Endothelial cell of umbilical vein (primary cell): ENCODE results near the gene ZIC5. TPM values are rescaled to one million over a fixed set of nuclear protein-coding genes. Genes with fewer than 3 reads are reported as not detected.

Experiments used
- BruUV-seq: library from RNA; stranded (reverse); fragments of 400-500 nt; replicated peaks from 2 replicates; lab custom pipeline; 2021; lab: Mats Ljungman, UMichigan
- CTCF ChIA-PET: fragments of 300-600, 350-600 bp; sonication (Branson Sonifier 250); formaldehyde crosslinking; loops from one replicate; lab custom pipeline; 2021; ENCODE audit warnings: antibody characterized with exemption, inconsistent platforms; lab: Charles Lee
- POLR2A ChIA-PET: fragments of 300-600, 350-600 bp; sonication (Branson Sonifier 250); formaldehyde crosslinking; loops from one replicate; lab custom pipeline; 2021; ENCODE audit warnings: antibody characterized with exemption, inconsistent platforms; lab: Charles Lee
- DNase-seq: peaks from one replicate; pipeline ENCODE4 v3.0.0-alpha.2; 2011; ENCODE audit warnings: low read depth, low spot score
- FAIRE-seq: peaks from 2 replicates; lab custom pipeline; 2011; peaks lifted over from hg19 to GRCh38; lab: Jason Lieb, UNC
- H2AFZ ChIP-seq: 2 replicates; pipeline ENCODE4 v1.6.0; 2012; ENCODE audit warnings: low read depth, low read length, control low read depth, inconsistent platforms
- H3K27ac ChIP-seq: 2 replicates; pipeline ENCODE4 v1.5.1; 2011; ENCODE audit warnings: low read depth, mild to moderate bottlenecking, control low read depth, low read length, moderate library complexity; ENCODE audit not compliant: insufficient read depth
- H3K27me3 ChIP-seq, 2 experiments: 2 replicates each; pipeline versions ENCODE4 v1.6.0 to v1.6.1; 2011; ENCODE audit warnings: low read length in 2 of 2, mixed read lengths in 1 of 2; ENCODE audit not compliant: control insufficient read depth in 2 of 2, insufficient read depth in 2 of 2
- H3K36me3 ChIP-seq, 2 experiments: 2 replicates in 1 of 2; 3 replicates in 1 of 2; pipeline ENCODE4 v1.5.1; 2011; ENCODE audit warnings: low read length in 2 of 2, mild to moderate bottlenecking in 1 of 2, moderate library complexity in 1 of 2; ENCODE audit not compliant: control insufficient read depth in 2 of 2, insufficient read depth in 2 of 2; ENCODE audit errors: extremely low read depth in 1 of 2
- H3K4me1 ChIP-seq: 3 replicates; pipeline ENCODE4 v1.5.1; 2011; ENCODE audit warnings: mild to moderate bottlenecking, low read length; ENCODE audit not compliant: control insufficient read depth, insufficient read depth; ENCODE audit errors: extremely low read depth
- H3K4me2 ChIP-seq: 2 replicates; pipeline ENCODE4 v1.6.1; 2011; ENCODE audit warnings: low read length, control low read depth, mixed read lengths; ENCODE audit not compliant: insufficient read depth
- H3K4me3 ChIP-seq, 3 experiments: fragments of 200-600 bp in 1 of 3; sonication (generic), shearing (Covaris generic) in 1 of 3; replicated peaks in 1 of 3; 2 replicates each; pipeline ENCODE4 v1.5.1; 2011 to 2016; ENCODE audit warnings: control low read depth in 3 of 3, low read length in 3 of 3, mild to moderate bottlenecking in 2 of 3, inconsistent platforms in 1 of 3, low read depth in 1 of 3, moderate library complexity in 1 of 3; ENCODE audit not compliant: insufficient read depth in 1 of 3
- H3K79me2 ChIP-seq: 2 replicates; pipeline ENCODE4 v1.6.0; 2012; ENCODE audit warnings: low read length, inconsistent platforms; ENCODE audit not compliant: control insufficient read depth, insufficient read depth
- H3K9ac ChIP-seq: replicated peaks from 2 replicates; pipeline ENCODE3; 2011; ENCODE audit warnings: low read length, control low read depth; ENCODE audit not compliant: insufficient read depth; ENCODE audit errors: extremely low read depth
- H3K9me1 ChIP-seq: replicated peaks from 3 replicates; pipeline ENCODE4 v1.6.0; 2011; ENCODE audit warnings: mild to moderate bottlenecking, low read length; ENCODE audit not compliant: control insufficient read depth, insufficient read depth; ENCODE audit errors: extremely low read depth
- H3K9me3 ChIP-seq: replicated peaks from 2 replicates; pipeline ENCODE4 v1.5.1; 2012; ENCODE audit warnings: low read length, inconsistent platforms; ENCODE audit not compliant: control insufficient read depth, insufficient read depth
- H4K20me1 ChIP-seq: replicated peaks from 2 replicates; pipeline ENCODE3; 2011; ENCODE audit warnings: mild to moderate bottlenecking, low read length; ENCODE audit not compliant: control insufficient read depth, insufficient read depth; ENCODE audit errors: extremely low read depth
- EZH2 ChIP-seq: IDR thresholded peaks from 2 replicates; pipeline ENCODE4 v1.6.1; 2012; ENCODE audit warnings: borderline replicate concordance, low read depth, mild to moderate bottlenecking, moderate library complexity, low read length, inconsistent platforms; ENCODE audit not compliant: severe bottlenecking
- GATA2 ChIP-seq: IDR thresholded peaks from 2 replicates; pipeline ENCODE4 v1.7.0; 2011; ENCODE audit warnings: low read depth, mild to moderate bottlenecking, moderate library complexity, mixed read lengths, low read length; ENCODE audit not compliant: insufficient read length, insufficient read depth
- POLR2A ChIP-seq: IDR thresholded peaks from 2 replicates; pipeline ENCODE4 v1.6.1; 2012; ENCODE audit warnings: low read depth, mild to moderate bottlenecking, control low read depth, low read length
- dilution Hi-C: fragments of 300-500 bp; cut with MboI; formaldehyde crosslinking; loops from one replicate; pipeline ENCODE4 v1.15.0; 2019; ENCODE audit warnings: low sequenced_read_pairs; ENCODE audit not compliant: extremely low pct_ligation_motif_present
- intact Hi-C: fragments of 100-400 bp; cut with micrococcal nuclease; formaldehyde crosslinking; loops from one replicate; pipeline ENCODE4 v1.10.0; 2022
- polyA plus RNA-seq, 4 experiments: library from polyadenylated mRNA; depleted of rRNA in 3 of 4; stranded (reverse) in 3 of 4; unstranded in 1 of 4; fragments of >200 nt; gene quantifications; 2 replicates each; pipeline versions ENCODE4 v1.2.1 to v1.2.3, GENCODE V29; 2011 to 2012; ENCODE audit warnings: missing spikeins in 1 of 4
- total RNA-seq: library from RNA; stranded (reverse); gene quantifications from 2 replicates; pipeline ENCODE4 v1.2.3, GENCODE V29; 2021

The ZIC5 gene
- total and polyA plus RNA-seq, 2 donors (not counting 3 experiments of a cell fraction or from before 2014, with no cell fraction given), result not detected

DNA sequence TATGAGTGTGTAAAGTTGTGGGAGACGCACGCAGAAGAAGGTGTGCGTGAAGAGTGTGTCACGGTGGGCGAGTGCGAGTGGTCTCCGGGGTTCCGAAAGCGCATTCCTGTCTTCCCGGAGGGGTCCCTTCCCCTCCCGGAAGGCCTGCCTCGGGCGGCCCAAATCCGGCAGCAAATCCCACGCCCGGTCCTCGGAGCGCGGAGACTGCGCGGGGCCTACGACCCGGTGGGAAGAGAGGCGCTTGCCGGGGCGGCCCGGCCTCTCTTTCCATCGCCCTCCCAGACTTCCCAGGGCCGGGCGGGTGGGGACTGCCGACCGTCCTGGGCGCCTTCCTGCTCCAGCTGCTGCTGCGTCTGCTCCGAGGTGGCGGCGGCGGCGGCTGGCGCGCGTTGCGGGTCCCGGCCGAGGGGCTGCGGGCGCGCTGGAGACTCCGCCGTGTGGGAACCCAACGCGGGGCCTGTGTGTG is 2.1 kb downstream of the ZIC5 start:
- dilution Hi-C loops, result no loop called here
- Histone ChIP-seq H3K79me2 (no peaks in the 10 kb centered on the region), H3K9me1 (no peaks in the 10 kb centered on the region), H3K9me3 (no peaks in the 10 kb centered on the region), H3K4me1 (no peaks in the 10 kb centered on the region), H2AFZ (no peak overlapping the region), H3K9ac (no peak overlapping the region), H4K20me1 (peaks cover 3% of the 10 kb centered on the region), H3K4me2 (no peak overlapping the region), H3K27ac (no peak overlapping the region), H3K4me3 (no peak overlapping the region), H3K27me3 (peaks cover 74 to 91% of the 10 kb centered on the region in 2 experiments), H3K36me3 (no peaks in the 10 kb centered on the region)
- CTCF ChIA-PET, result interaction anchor here (1.1 to 1.4 kb wide), 2 partner anchors 11 to 545 kb away, joined by 4 to 5 read pairs; no protein-coding TSS in a partner anchor
- FAIRE-seq, result no peak
- intact Hi-C loops, result loop anchor here (10.0 kb wide), 1 partner anchor 315 kb away; no protein-coding TSS in a partner anchor
- BruUV-seq, result no TSS peak
- POLR2A ChIA-PET, result no interaction called here
- no peak for DNase-seq
- TF ChIP-seq POLR2A, result no peak
- peak; percentile 55 for TF ChIP-seq EZH2

DNA sequence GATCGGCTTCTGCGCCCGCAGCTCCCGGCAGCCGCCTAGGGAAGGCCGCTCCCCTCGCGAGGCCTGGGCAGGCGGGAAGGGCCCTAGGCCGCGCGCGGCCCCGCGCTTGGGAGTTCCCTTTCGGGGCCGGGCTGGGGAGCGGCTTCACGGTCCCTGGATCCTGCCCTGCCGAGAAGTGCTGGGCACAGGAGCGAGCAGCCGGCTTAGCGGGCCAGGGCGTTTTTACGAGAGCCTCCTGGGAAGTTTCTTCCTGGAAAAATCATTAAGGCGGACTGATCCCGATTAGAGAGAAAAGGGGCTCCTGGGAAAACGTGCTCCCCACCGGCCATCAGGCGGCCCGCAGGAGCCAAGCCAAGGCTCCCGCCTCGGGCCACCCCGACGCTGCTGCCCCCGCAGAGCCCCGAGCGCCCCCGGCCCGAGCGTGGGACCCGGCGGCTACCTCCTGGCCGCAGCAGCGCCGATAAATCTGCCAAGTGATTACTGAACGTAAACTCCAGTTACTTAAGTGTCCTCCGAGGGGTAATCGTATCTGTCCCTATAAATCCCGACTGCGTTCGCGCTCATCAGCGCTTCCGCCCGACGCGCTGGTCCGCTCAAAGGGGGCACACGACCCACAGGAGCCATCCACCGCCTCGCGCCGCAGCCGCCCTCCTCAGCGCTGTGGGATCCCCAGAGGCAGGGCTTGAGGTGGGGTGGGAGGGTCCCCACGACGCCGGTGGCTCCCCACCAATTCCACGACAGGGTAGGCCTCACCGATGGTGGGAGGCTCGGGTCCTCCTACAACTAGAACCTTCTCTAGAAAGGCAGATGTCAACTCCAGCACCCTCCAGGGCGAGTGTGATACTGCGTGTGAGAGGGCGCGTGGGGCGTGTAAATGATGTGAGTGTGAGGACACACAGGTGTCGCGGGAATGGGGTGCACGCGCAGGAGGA is 2.8 kb downstream of the ZIC5 start:
- no peaks in the 10 kb centered on the region for H3K9me3 ChIP-seq
- dilution Hi-C loops (no loop called here), intact Hi-C loops (loop anchor here (10.0 kb wide), 1 partner anchor 314 kb away; no protein-coding TSS in a partner anchor)
- H2AFZ ChIP-seq, result no peak overlapping the region
- DNase-seq, result no peak
- H3K27ac ChIP-seq, result no peak overlapping the region
- H3K9ac ChIP-seq, result no peak overlapping the region
- H4K20me1 ChIP-seq, result peaks cover 3% of the 10 kb centered on the region
- CTCF ChIA-PET, result interaction anchor here (1.0 kb wide), 1 partner anchor 267 kb away, joined by 3 read pairs; no protein-coding TSS in a partner anchor
- POLR2A ChIA-PET, result no interaction called here
- H3K27me3 ChIP-seq, result peaks cover 70 to 91% of the 10 kb centered on the region in 2 experiments
- no peak overlapping the region for H3K4me2 ChIP-seq
- no peak for FAIRE-seq
- no peak overlapping the region for H3K4me3 ChIP-seq
- H3K79me2 ChIP-seq, result no peaks in the 10 kb centered on the region
- no peaks in the 10 kb centered on the region for H3K9me1 ChIP-seq
- TF ChIP-seq EZH2, result peak; percentile 99
- TF ChIP-seq GATA2, result no peak
- H3K36me3 ChIP-seq, result no peaks in the 10 kb centered on the region
- no peaks in the 10 kb centered on the region for H3K4me1 ChIP-seq
- no TSS peak for BruUV-seq
